Breast epithelium (tissue), 4 donors: ENCODE data around the gene DPH1. TPM values are rescaled to one million over a fixed set of nuclear protein-coding genes. Genes with fewer than 3 reads are reported as not detected.

ENCODE experiments used
- DNase-seq, 2 donors: peaks; one replicate each; pipeline ENCODE4 v3.0.0-alpha.2; 2019; ENCODE audit warnings: low spot score in 2 of 2
- H3K27ac ChIP-seq, 2 donors: fragments of 200-600 bp; sonication (generic) in 1 of 2; one replicate each; pipeline ENCODE4 v1.5.1; 2016 to 2019; ENCODE audit warnings: mild to moderate bottlenecking in 1 of 2
- H3K27me3 ChIP-seq, 2 donors: fragments of 200-600 bp; sonication (generic) in 1 of 2; one replicate each; pipeline versions ENCODE4 v1.5.1 to v1.6.0; 2017 to 2019; ENCODE audit warnings: control low read depth in 1 of 2, mild to moderate bottlenecking in 1 of 2
- H3K36me3 ChIP-seq: fragments of 200-600 bp; one replicate; pipeline ENCODE4 v1.5.1; 2019
- H3K4me1 ChIP-seq, 2 donors: fragments of 200-600 bp; sonication (generic); one replicate each; pipeline ENCODE4 v1.5.1; 2016 to 2019; ENCODE audit warnings: control low read depth in 1 of 2
- H3K4me3 ChIP-seq, 3 donors: fragments of 200-600 bp; sonication (generic); 1 replicate in 2 of 3; 2 replicates in 1 of 3; pipeline ENCODE4 v1.5.1; 2016 to 2019; ENCODE audit warnings: mild to moderate bottlenecking in 3 of 3, moderate library complexity in 2 of 3
- H3K9me3 ChIP-seq, 2 donors: fragments of 200-600 bp; sonication (generic) in 1 of 2; one replicate each; pipeline ENCODE4 v1.5.1; 2016 to 2019; ENCODE audit warnings: control low read depth in 1 of 2
- CTCF ChIP-seq, 3 donors: fragments of 450-650 bp; IDR thresholded peaks; one replicate each; pipeline ENCODE4 v1.5.1; 2016 to 2017; ENCODE audit warnings: antibody characterized with exemption in 3 of 3, mild to moderate bottlenecking in 3 of 3, moderate library complexity in 3 of 3
- POLR2A ChIP-seq: fragments of 450-650 bp; IDR thresholded peaks from one replicate; pipeline ENCODE4 v1.6.1; 2016; ENCODE audit warnings: antibody characterized with exemption, mild to moderate bottlenecking, moderate library complexity
- POLR2AphosphoS5 ChIP-seq, 3 donors: sonication (generic); formaldehyde crosslinking; IDR thresholded peaks; one replicate each; pipeline ENCODE4 v1.6.1; 2017; ENCODE audit warnings: antibody characterized with exemption in 3 of 3
- intact Hi-C: fragments of 100-400 bp; cut with DNase I; formaldehyde crosslinking; loops from one replicate; pipeline ENCODE4 v1.15.1; 2023; ENCODE audit warnings: low total_unique reads
- total RNA-seq, 3 donors: library from RNA; depleted of rRNA; stranded (reverse); fragments of >200 nt; gene quantifications; one replicate each; pipeline ENCODE4 v1.1.0, GENCODE V29; 2016

Gene DPH1
- total RNA-seq, 3 donors from 2014 or later, result 28.3 to 66.6 (median 55.7) TPM

- Histone ChIP-seq H3K36me3 (no peaks in the 10 kb centered on the region), H3K9me3 (no peaks in the 10 kb centered on the region), H3K27ac (peak overlapping the region; percentile 74 to 89), H3K27me3 (no peaks in the 10 kb centered on the region), H3K4me3 (peak overlapping the region; percentile 61 to 84 (median 70)), H3K4me1 (peaks cover 2 to 6% of the 10 kb centered on the region in 2 donors)
- DNase-seq, result no peak
- intact Hi-C loops, result loop anchor here (5.0 kb wide), 1 partner anchor 185 kb away; no protein-coding TSS in a partner anchor
- TF ChIP-seq POLR2AphosphoS5 (IDR thresholded peaks at IDR 0.05) (no peak), POLR2A (no peak)
Measured at GRCh38 chr17:2057175-2057759, 27.3 kb downstream of the DPH1 start.

GRCh38 chr17:2057760-2058585 lies 28.0 kb downstream of the DPH1 start:
- Histone ChIP-seq H3K4me1 (peaks cover 2 to 6% of the 10 kb centered on the region in 2 donors), H3K4me3 (peak overlapping the region; percentile 61 to 84 (median 70)), H3K9me3 (no peaks in the 10 kb centered on the region), H3K27ac (peak overlapping the region; percentile 74 to 89), H3K27me3 (no peaks in the 10 kb centered on the region), H3K36me3 (no peaks in the 10 kb centered on the region)
- intact Hi-C loops, result loop anchor here (5.0 kb wide), 1 partner anchor 184 kb away; no protein-coding TSS in a partner anchor
- no peak for TF ChIP-seq CTCF (IDR thresholded peaks at IDR 0.05)
- TF ChIP-seq POLR2AphosphoS5 (IDR thresholded peaks at IDR 0.05), result no peak
- TF ChIP-seq POLR2A, result no peak
- DNase-seq, result no peak

- intact Hi-C loops, result loop anchor here (5.0 kb wide), 1 partner anchor 183 kb away; no protein-coding TSS in a partner anchor
- DNase-seq, result no peak
- Histone ChIP-seq H3K4me3 (peak overlapping the region; percentile 61 to 84 (median 70)), H3K9me3 (no peaks in the 10 kb centered on the region), H3K27me3 (no peaks in the 10 kb centered on the region), H3K36me3 (no peaks in the 10 kb centered on the region), H3K27ac (peak overlapping the region; percentile 74 to 89), H3K4me1 (peaks cover 2 to 6% of the 10 kb centered on the region in 2 donors)
- TF ChIP-seq POLR2AphosphoS5 (IDR thresholded peaks at IDR 0.05) (peak in 1 of 3 donors; percentile 29), CTCF (IDR thresholded peaks at IDR 0.05) (peak; percentile 20 to 32 (median 30)), POLR2A (no peak)
Measured at GRCh38 chr17:2058586-2059546, 28.9 kb downstream of the DPH1 start.

GRCh38 chr17:2059547-2060384 lies 29.8 kb downstream of the DPH1 start:
- peak overlapping the region; percentile 74 to 89 for H3K27ac ChIP-seq
- intact Hi-C loops, result loop anchor here (5.0 kb wide), 1 partner anchor 183 kb away; no protein-coding TSS in a partner anchor
- H3K4me3 ChIP-seq, result peak overlapping the region; percentile 0 to 70 (median 61)
- H3K9me3 ChIP-seq, result no peaks in the 10 kb centered on the region
- H3K4me1 ChIP-seq, result peaks cover 0 to 2% of the 10 kb centered on the region in 2 donors
- no peak for DNase-seq
- TF ChIP-seq POLR2AphosphoS5 (IDR thresholded peaks at IDR 0.05) (no peak), CTCF (IDR thresholded peaks at IDR 0.05) (no peak), POLR2A (no peak)
- H3K36me3 ChIP-seq, result no peaks in the 10 kb centered on the region
- no peaks in the 10 kb centered on the region for H3K27me3 ChIP-seq
